H1 (cell line): ENCODE results near the gene AK2.

ENCODE experiments used
- CREB1 ChIP-seq: IDR thresholded peaks from 2 replicates; pipeline ENCODE4 v1.6.1; 2012; ENCODE audit warnings: inconsistent platforms
- CTCF ChIP-seq, 3 experiments: IDR thresholded peaks; 1 replicate in 2 of 3; 2 replicates in 1 of 3; pipeline versions ENCODE4 v1.5.1 to v1.6.1; 2011; ENCODE audit warnings: low read length in 3 of 3, mild to moderate bottlenecking in 3 of 3, inconsistent platforms in 2 of 3, low read depth in 1 of 3, moderate library complexity in 1 of 3; ENCODE audit not compliant: insufficient read depth in 1 of 3; ENCODE audit errors: control extremely low read depth in 1 of 3
- EP300 ChIP-seq, 2 experiments: IDR thresholded peaks; 1 replicate in 1 of 2; 2 replicates in 1 of 2; pipeline ENCODE4 v1.6.1; 2011 to 2012; ENCODE audit warnings: low read depth in 2 of 2, low read length in 2 of 2, mild to moderate bottlenecking in 2 of 2, borderline replicate concordance in 1 of 2, inconsistent platforms in 1 of 2, moderate library complexity in 1 of 2
- EZH2 ChIP-seq: fragments of 200-600 bp; sonication (generic); IDR thresholded peaks from 2 replicates; pipeline ENCODE4 v1.7.1; 2012; ENCODE audit warnings: low read depth, mild to moderate bottlenecking, moderate library complexity, low read length, inconsistent platforms; ENCODE audit not compliant: severe bottlenecking
- GTF2F1 ChIP-seq: IDR thresholded peaks from 2 replicates; pipeline ENCODE4 v1.6.1; 2012; ENCODE audit warnings: low read depth, low read length, improper control_type of control experiment, borderline replicate concordance
- POLR2A ChIP-seq, 2 experiments: IDR thresholded peaks; 1 replicate in 1 of 2; 2 replicates in 1 of 2; pipeline ENCODE4 v1.6.1; 2011; ENCODE audit warnings: low read depth in 2 of 2, low read length in 2 of 2, mild to moderate bottlenecking in 2 of 2; ENCODE audit errors: control extremely low read depth in 1 of 2
- POLR2AphosphoS5 ChIP-seq: IDR thresholded peaks from 2 replicates; pipeline ENCODE4 v1.6.1; 2011; ENCODE audit warnings: low read depth, low read length
- SIN3A ChIP-seq, 2 experiments: IDR thresholded peaks in 1 of 2; conservative IDR thresholded peaks in 1 of 2; 2 replicates each; pipeline ENCODE4 v1.6.1; 2011 to 2012; ENCODE audit warnings: low read length in 2 of 2, improper control_type of control experiment in 1 of 2, low read depth in 1 of 2, mild to moderate bottlenecking in 1 of 2
- SUZ12 ChIP-seq: fragments of 200-600 bp; sonication (generic); IDR thresholded peaks from 2 replicates; pipeline ENCODE4 v1.6.1; 2012; ENCODE audit warnings: mild to moderate bottlenecking, inconsistent platforms, low read length, moderate library complexity, mixed read lengths
- USF2 ChIP-seq: IDR thresholded peaks from 2 replicates; pipeline ENCODE4 v1.6.1; 2011; ENCODE audit warnings: low read length, improper control_type of control experiment
- TF ChIP-seq, protein P1 (sequence below): IDR thresholded peaks from 2 replicates; pipeline ENCODE4 v1.6.1; 2012; ENCODE audit warnings: low read length, inconsistent platforms

GRCh38 chr1:33025761-33026160 is 10.9 kb downstream of the AK2 start:
- no peak for TF ChIP-seq CTCF (IDR thresholded peaks at IDR 0.05; ENCODE audit: control extremely low read depth in 1 of 3, insufficient read depth in 1 of 3, low read depth in 1 of 3, low read length in 3 of 3)
- no peak for TF ChIP-seq SUZ12
- TF ChIP-seq POLR2A (IDR thresholded peaks at IDR 0.05; ENCODE audit: control extremely low read depth in 1 of 2, low read depth in 2 of 2, low read length in 2 of 2) = no peak
- no peak for TF ChIP-seq CREB1
- TF ChIP-seq EP300 (IDR thresholded peaks at IDR 0.05; ENCODE audit: borderline replicate concordance in 1 of 2, low read depth in 2 of 2, low read length in 2 of 2) = no peak
- no peak for TF ChIP-seq POLR2AphosphoS5
- TF ChIP-seq USF2 = no peak
- no peak for TF ChIP-seq EZH2
- TF ChIP-seq SIN3A (conservative IDR thresholded peaks at IDR 0.05 in 1 of 2, IDR thresholded peaks at IDR 0.05 in 1 of 2; ENCODE audit: low read depth in 1 of 2, low read length in 2 of 2) = no peak
- no peak for TF ChIP-seq GTF2F1
- TF ChIP-seq, protein P1, sequence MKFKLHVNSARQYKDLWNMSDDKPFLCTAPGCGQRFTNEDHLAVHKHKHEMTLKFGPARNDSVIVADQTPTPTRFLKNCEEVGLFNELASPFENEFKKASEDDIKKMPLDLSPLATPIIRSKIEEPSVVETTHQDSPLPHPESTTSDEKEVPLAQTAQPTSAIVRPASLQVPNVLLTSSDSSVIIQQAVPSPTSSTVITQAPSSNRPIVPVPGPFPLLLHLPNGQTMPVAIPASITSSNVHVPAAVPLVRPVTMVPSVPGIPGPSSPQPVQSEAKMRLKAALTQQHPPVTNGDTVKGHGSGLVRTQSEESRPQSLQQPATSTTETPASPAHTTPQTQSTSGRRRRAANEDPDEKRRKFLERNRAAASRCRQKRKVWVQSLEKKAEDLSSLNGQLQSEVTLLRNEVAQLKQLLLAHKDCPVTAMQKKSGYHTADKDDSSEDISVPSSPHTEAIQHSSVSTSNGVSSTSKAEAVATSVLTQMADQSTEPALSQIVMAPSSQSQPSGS = no peak
